Esophagus muscularis mucosa (tissue), 3 donors: ENCODE results near the gene LRRC27.

Experiments
- POLR2A ChIP-seq: fragments of 450-650 bp; IDR thresholded peaks from one replicate; pipeline ENCODE4 v1.6.1; 2017; ENCODE audit warnings: antibody characterized with exemption, moderate library complexity, mild to moderate bottlenecking, low read depth
- POLR2AphosphoS5 ChIP-seq, 2 donors: sonication (generic); formaldehyde crosslinking; IDR thresholded peaks; one replicate each; pipeline ENCODE4 v1.6.1; 2017; ENCODE audit warnings: antibody characterized with exemption in 2 of 2
- TF ChIP-seq, protein P1 (sequence below), 3 experiments: fragments of 200-600 bp in 2 of 3; fragments of 450-650 bp in 1 of 3; sonication (generic) in 2 of 3; IDR thresholded peaks; one replicate each; pipeline ENCODE4 v1.5.1; 2017 to 2019; ENCODE audit warnings: antibody characterized with exemption in 3 of 3, mild to moderate bottlenecking in 2 of 3, moderate library complexity in 1 of 3

DNA sequence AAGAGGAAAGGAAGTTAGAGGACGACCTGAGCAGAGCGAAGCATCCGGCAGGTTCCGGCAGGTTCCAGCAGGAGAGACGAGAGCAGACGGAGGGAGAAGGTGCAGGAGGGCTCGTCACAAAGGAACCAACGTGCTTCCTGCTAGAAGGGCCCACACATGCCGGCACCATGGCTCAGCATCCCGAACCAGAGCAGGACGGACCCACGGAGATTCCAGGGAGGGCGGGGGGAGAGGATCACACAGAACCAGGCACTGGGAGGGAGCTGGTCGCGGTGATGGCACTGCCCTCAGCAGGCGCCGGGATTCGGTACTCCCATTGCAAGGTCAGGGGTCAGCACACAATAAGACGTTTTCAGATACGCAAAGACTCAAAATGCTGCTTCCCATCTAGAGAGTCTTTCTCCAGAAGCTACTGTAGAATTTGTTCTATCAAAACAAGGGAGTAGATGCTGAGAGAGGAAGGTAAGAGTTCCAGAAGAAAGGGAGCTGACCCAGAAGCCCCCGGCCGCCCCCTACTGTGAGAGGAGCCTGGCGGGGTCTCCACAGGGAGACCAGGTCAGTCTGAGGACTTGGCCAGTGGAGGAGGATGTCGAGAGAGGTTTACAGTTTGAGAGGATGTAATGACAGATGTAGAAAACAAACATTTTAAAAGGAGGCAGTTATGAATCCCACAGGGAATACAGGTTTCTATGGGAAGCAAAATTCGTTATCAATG, 41.4 kb downstream of the LRRC27 start:
- TF ChIP-seq, protein P1, sequence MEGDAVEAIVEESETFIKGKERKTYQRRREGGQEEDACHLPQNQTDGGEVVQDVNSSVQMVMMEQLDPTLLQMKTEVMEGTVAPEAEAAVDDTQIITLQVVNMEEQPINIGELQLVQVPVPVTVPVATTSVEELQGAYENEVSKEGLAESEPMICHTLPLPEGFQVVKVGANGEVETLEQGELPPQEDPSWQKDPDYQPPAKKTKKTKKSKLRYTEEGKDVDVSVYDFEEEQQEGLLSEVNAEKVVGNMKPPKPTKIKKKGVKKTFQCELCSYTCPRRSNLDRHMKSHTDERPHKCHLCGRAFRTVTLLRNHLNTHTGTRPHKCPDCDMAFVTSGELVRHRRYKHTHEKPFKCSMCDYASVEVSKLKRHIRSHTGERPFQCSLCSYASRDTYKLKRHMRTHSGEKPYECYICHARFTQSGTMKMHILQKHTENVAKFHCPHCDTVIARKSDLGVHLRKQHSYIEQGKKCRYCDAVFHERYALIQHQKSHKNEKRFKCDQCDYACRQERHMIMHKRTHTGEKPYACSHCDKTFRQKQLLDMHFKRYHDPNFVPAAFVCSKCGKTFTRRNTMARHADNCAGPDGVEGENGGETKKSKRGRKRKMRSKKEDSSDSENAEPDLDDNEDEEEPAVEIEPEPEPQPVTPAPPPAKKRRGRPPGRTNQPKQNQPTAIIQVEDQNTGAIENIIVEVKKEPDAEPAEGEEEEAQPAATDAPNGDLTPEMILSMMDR (IDR thresholded peaks at IDR 0.05) = no peak
- TF ChIP-seq POLR2AphosphoS5 (IDR thresholded peaks at IDR 0.05) = no peak
- TF ChIP-seq POLR2A = no peak
